Right forelimb (tissue), 1 donor: ENCODE results near the gene PARD6A.
"Not testable (repeated sequence)": the region's sequence is repeated elsewhere in the genome, so short reads cannot be mapped to it uniquely, and the experiment has no call there.

Experiments
- DNase-seq: peaks from one replicate; pipeline ENCODE4 v3.0.0-alpha.2; 2018

Gene PARD6A

GRCh38 chr16:67667817-67668494 is 7.2 kb downstream of the PARD6A start:
- DNase-seq: peak; percentile 86

- no peak for DNase-seq
These were observed 7.9 kb downstream of the PARD6A start for GRCh38 chr16:67668495-67669157.

GRCh38 chr16:67669499-67670101 is 8.8 kb downstream of the PARD6A start:
- no peak for DNase-seq

- DNase-seq: no peak
These were observed 11.5 kb downstream of the PARD6A start for GRCh38 chr16:67672306-67672705.

GRCh38 chr16:67672739-67673662 is 12.2 kb downstream of the PARD6A start:
- peak; percentile 76 for DNase-seq

GRCh38 chr16:67673712-67674580 is 13.2 kb downstream of the PARD6A start:
- no peak for DNase-seq

GRCh38 chr16:67674851-67675578 is 14.3 kb downstream of the PARD6A start:
- DNase-seq: no peak

GRCh38 chr16:67675579-67675935 is 14.8 kb downstream of the PARD6A start:
- DNase-seq: no peak

GRCh38 chr16:67675999-67676398 is 15.2 kb downstream of the PARD6A start:
- DNase-seq: no peak

- no peak for DNase-seq
These were observed 15.8 kb downstream of the PARD6A start for GRCh38 chr16:67676516-67676915.

GRCh38 chr16:67676939-67677338 is 16.2 kb downstream of the PARD6A start:
- DNase-seq: no peak

GRCh38 chr16:67677712-67678111 is 17.0 kb downstream of the PARD6A start:
- no peak for DNase-seq

- no peak for DNase-seq
These were observed 17.7 kb downstream of the PARD6A start for GRCh38 chr16:67678354-67679023.

GRCh38 chr16:67679935-67680897 is 19.5 kb downstream of the PARD6A start:
- DNase-seq: no peak

GRCh38 chr16:67683767-67684166 is 23.0 kb downstream of the PARD6A start:
- no peak for DNase-seq

GRCh38 chr16:67685388-67686112 is 24.8 kb downstream of the PARD6A start:
- DNase-seq: no peak

GRCh38 chr16:67693517-67694285 is 32.9 kb downstream of the PARD6A start:
- DNase-seq: not testable (repeated sequence)

GRCh38 chr16:67694611-67695010 is 33.9 kb downstream of the PARD6A start:
- no peak for DNase-seq
